ENCODE results near the gene RALGPS2.

GRCh38 chr1:178690496-178690895, 34.5 kb upstream of the RALGPS2 start:
- no peak for TF ChIP-seq CTCF (conservative IDR thresholded peaks at IDR 0.05; ENCODE audit: low read depth, low read length)
- no peak for TF ChIP-seq EZH2 (IDR thresholded peaks at IDR 0.05; ENCODE audit: low read length, unreplicated experiment)

Measured in PC-3 (cell line).